ENCODE results near the gene CDYL. TPM values are rescaled to one million over a fixed set of nuclear protein-coding genes. Genes with fewer than 3 reads are reported as not detected.
"Not testable (repeated sequence)": the region's sequence is repeated elsewhere in the genome, so short reads cannot be mapped to it uniquely, and the experiment has no call there.

CDYL gene
- total and polyA plus RNA-seq, 10 donors = 6.8 to 48.4 (median 35.3) TPM

DNA sequence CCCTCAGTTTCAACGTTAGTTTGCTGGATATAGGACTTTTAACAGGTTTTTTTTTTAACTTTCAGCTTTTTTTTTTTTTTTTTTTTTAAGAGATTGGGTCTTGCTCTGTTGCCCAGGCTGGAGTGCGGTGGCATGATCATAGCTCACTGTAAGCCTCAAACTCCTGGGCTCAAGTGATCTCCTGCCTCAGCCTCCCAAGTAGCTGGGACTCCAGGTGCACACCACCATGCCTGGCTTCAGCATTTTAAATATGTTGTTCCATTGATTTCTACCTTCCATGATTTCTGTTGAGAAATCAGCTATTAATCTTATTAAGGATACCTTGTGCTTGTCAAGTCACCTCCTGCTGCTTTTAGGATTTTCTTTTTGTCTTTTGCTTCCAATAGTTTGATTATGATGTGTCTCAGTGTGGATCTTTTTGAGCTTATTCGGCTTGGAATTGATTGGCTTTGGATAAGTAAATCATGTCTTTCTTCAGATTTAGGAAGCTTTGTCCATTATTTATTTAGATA lies 52.0 kb downstream of the CDYL start:
- WGBS, 5 donors = 92 to 98% (median 97%) methylated on average over 3 of the region's 3 CpGs
- no peak overlapping the region for H3K4me3 ChIP-seq
- H3K27me3 ChIP-seq (replicated peaks in 1 of 7) = no peaks in the 10 kb centered on the region
- DNase-seq = no peak
- intact Hi-C loops (cut with DNase I; ENCODE audit: low total_unique reads) = no loop called here
- peaks cover 25 to 74% (median 61%) of the 10 kb centered on the region in 8 donors for H3K9me3 ChIP-seq
- TF ChIP-seq POLR2A (IDR thresholded peaks at IDR 0.05) (no peak), POLR2AphosphoS5 (IDR thresholded peaks at IDR 0.05) (no peak)
- TF ChIP-seq, protein P1, sequence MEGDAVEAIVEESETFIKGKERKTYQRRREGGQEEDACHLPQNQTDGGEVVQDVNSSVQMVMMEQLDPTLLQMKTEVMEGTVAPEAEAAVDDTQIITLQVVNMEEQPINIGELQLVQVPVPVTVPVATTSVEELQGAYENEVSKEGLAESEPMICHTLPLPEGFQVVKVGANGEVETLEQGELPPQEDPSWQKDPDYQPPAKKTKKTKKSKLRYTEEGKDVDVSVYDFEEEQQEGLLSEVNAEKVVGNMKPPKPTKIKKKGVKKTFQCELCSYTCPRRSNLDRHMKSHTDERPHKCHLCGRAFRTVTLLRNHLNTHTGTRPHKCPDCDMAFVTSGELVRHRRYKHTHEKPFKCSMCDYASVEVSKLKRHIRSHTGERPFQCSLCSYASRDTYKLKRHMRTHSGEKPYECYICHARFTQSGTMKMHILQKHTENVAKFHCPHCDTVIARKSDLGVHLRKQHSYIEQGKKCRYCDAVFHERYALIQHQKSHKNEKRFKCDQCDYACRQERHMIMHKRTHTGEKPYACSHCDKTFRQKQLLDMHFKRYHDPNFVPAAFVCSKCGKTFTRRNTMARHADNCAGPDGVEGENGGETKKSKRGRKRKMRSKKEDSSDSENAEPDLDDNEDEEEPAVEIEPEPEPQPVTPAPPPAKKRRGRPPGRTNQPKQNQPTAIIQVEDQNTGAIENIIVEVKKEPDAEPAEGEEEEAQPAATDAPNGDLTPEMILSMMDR (IDR thresholded peaks at IDR 0.05 in 8 of 11, conservative IDR thresholded peaks at IDR 0.05 in 3 of 11) = no peak
- H3K27ac ChIP-seq = no peak overlapping the region
- no peaks in the 10 kb centered on the region for H3K4me1 ChIP-seq
- H3K36me3 ChIP-seq = peaks cover 0 to 7% (median 0%) of the 10 kb centered on the region in 6 donors

DNA sequence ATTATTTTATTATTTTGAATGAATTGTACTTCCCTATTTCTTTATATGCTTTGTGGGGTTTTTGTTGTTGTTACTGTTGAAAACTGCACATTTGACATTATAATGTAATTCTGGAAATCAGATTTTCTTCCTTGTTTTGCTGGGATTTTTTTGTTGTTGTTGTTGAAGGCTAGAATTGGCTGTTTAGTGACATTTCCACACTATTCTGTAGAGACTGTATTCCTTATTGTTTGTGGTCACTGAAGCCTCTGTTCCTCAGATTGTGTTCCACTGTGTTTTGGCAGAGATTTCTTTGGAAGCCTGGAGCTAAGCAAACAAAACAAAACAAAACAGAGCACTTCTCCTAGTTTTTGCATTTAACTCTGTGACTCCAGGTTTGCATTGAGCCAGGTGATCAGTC lies 52.9 kb downstream of the CDYL start:
- intact Hi-C loops (cut with DNase I; ENCODE audit: low total_unique reads) = no loop called here
- TF ChIP-seq, protein P1 (IDR thresholded peaks at IDR 0.05 in 8 of 11, conservative IDR thresholded peaks at IDR 0.05 in 3 of 11) = no peak
- TF ChIP-seq POLR2AphosphoS5 (IDR thresholded peaks at IDR 0.05) (no peak), POLR2A (IDR thresholded peaks at IDR 0.05) (no peak)

DNA sequence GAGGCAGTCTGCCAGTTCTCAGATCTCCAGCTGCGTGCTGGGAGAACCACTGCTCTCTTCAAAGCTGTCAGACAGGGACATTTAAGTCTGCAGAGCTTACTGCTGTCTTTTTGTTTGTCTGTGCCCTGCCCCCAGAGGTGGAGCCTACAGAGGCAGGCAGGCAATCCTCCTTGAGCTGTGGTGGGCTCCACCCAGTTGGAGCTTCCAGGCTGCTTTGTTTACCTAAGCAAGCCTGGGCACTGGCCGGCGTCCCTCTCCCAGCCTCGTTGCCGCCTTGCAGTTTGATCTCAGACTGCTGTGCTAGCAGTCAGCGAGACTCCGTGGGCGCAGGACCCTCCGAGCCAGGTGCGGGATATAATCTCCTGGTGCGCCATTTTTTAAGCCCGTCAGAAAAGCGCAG lies 59.3 kb downstream of the CDYL start:
- H3K36me3 ChIP-seq; intact Hi-C loops (cut with DNase I; ENCODE audit: low total_unique reads); H3K27ac ChIP-seq; H3K4me3 ChIP-seq; H3K4me1 ChIP-seq; H3K27me3 ChIP-seq (replicated peaks in 1 of 7); DNase-seq: not testable (repeated sequence)
- H3K9me3 ChIP-seq = peaks cover 0 to 65% (median 46%) of the 10 kb centered on the region in 8 donors
- WGBS, 5 donors = 96 to 100% (median 98%) methylated on average over 8 to 12 of the region's 13 CpGs

More for the DNA sequence above, 52.9 kb downstream of the CDYL start:
- no peak overlapping the region for H3K27ac ChIP-seq
- H3K27me3 ChIP-seq (replicated peaks in 1 of 7) = no peaks in the 10 kb centered on the region
- DNase-seq = no peak
- no peak overlapping the region for H3K4me3 ChIP-seq
- H3K36me3 ChIP-seq = peaks cover 0 to 7% (median 0%) of the 10 kb centered on the region in 6 donors
- H3K4me1 ChIP-seq = no peaks in the 10 kb centered on the region
- peaks cover 25 to 69% (median 61%) of the 10 kb centered on the region in 8 donors for H3K9me3 ChIP-seq

DNA sequence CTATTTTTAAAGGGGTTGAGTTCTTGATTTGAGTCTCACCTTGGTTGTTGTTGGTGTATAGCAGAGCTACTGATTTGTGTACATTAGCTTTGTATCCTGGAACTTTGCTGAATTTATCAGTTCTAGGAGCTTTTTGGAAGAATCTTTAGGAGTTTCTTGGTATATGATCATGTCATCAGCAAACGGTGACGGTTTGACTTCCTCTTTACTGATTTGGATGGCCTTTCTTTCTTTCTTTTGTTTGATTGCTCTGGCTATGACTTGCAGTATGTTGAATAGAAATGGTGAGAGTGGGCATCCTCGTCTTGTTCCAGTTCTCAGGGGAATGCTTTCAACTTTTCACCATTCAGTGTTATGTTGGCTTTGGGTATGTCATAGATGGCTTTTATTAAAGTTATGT lies 64.0 kb downstream of the CDYL start:
- no peak overlapping the region for H3K27ac ChIP-seq
- H3K9me3 ChIP-seq = peaks cover 0 to 91% (median 71%) of the 10 kb centered on the region in 8 donors
- no peak for DNase-seq
- TF ChIP-seq POLR2A (IDR thresholded peaks at IDR 0.05) (no peak), POLR2AphosphoS5 (IDR thresholded peaks at IDR 0.05) (no peak)
- TF ChIP-seq, protein P1 (IDR thresholded peaks at IDR 0.05 in 8 of 11, conservative IDR thresholded peaks at IDR 0.05 in 3 of 11) = no peak
- intact Hi-C loops (cut with DNase I; ENCODE audit: low total_unique reads) = no loop called here
- no peaks in the 10 kb centered on the region for H3K27me3 ChIP-seq (replicated peaks in 1 of 7)
- peaks cover 0 to 4% (median 0%) of the 10 kb centered on the region in 6 donors for H3K4me1 ChIP-seq
- peaks cover 0 to 11% (median 0%) of the 10 kb centered on the region in 6 donors for H3K36me3 ChIP-seq
- H3K4me3 ChIP-seq = no peak overlapping the region
- WGBS, 5 donors = 88 to 93% (median 91%) methylated on average over 3 of the region's 3 CpGs
